22Rv1 (cell line): ENCODE measurements around the gene B4GALT5.

ENCODE experiments used
- H3K27ac ChIP-seq: fragments of 450-650 bp; 2 replicates; pipeline ENCODE4 v1.5.1; 2017
- CTCF ChIP-seq: fragments of 450-650 bp; IDR thresholded peaks from 2 replicates; pipeline ENCODE4 v1.5.1; 2017; ENCODE audit warnings: mild to moderate bottlenecking
- ZFX ChIP-seq: fragments of 450-650 bp; IDR thresholded peaks from 2 replicates; pipeline ENCODE4 v1.6.1; 2017; ENCODE audit warnings: antibody characterized with exemption, borderline replicate concordance

The B4GALT5 gene

GRCh38 chr20:49748525-49748838, 34.8 kb upstream of the B4GALT5 start:
- TF ChIP-seq ZFX (no peak), CTCF (no peak)
- no peak overlapping the region for H3K27ac ChIP-seq

- H3K27ac ChIP-seq = no peak overlapping the region
- no peak for TF ChIP-seq ZFX
- no peak for TF ChIP-seq CTCF
Measured at GRCh38 chr20:49747707-49748524, 34.2 kb upstream of the B4GALT5 start.

GRCh38 chr20:49742948-49743347, 29.3 kb upstream of the B4GALT5 start:
- TF ChIP-seq CTCF (no peak), ZFX (no peak)
- no peak overlapping the region for H3K27ac ChIP-seq

GRCh38 chr20:49741977-49742376, 28.3 kb upstream of the B4GALT5 start:
- TF ChIP-seq ZFX (no peak), CTCF (no peak)
- no peak overlapping the region for H3K27ac ChIP-seq

GRCh38 chr20:49740807-49741206, 27.1 kb upstream of the B4GALT5 start:
- TF ChIP-seq ZFX (no peak), CTCF (no peak)

GRCh38 chr20:49739042-49739441, 25.4 kb upstream of the B4GALT5 start:
- no peak overlapping the region for H3K27ac ChIP-seq
- TF ChIP-seq CTCF (no peak), ZFX (no peak)

More at GRCh38 chr20:49740807-49741206, 27.1 kb upstream of the B4GALT5 start:
- H3K27ac ChIP-seq = no peak overlapping the region

- no peak overlapping the region for H3K27ac ChIP-seq
- TF ChIP-seq CTCF (no peak), ZFX (no peak)
Measured at GRCh38 chr20:49737260-49737659, 23.6 kb upstream of the B4GALT5 start.
